Trophoblast cell (in vitro differentiated cells and primary cell): ENCODE results near the gene SAPCD2.
A peak's percentile ranks its signal among the peaks of the same experiment; 100 is the strongest.

Experiments
- DNase-seq, 2 donors: peaks; one replicate each; pipeline ENCODE4 v3.0.0-alpha.2; 2016
- H2AFZ ChIP-seq: 2 replicates; pipeline ENCODE4 v1.6.1; 2013; ENCODE audit warnings: low read length, moderate library complexity, mild to moderate bottlenecking; ENCODE audit not compliant: insufficient read depth, poor library complexity
- H2AK5ac ChIP-seq: 2 replicates; pipeline ENCODE4 v1.6.1; 2013; ENCODE audit warnings: mild to moderate bottlenecking, low read length
- H2BK120ac ChIP-seq: 2 replicates; pipeline ENCODE4 v1.6.1; 2013; ENCODE audit warnings: low read length, mild to moderate bottlenecking, moderate library complexity; ENCODE audit not compliant: insufficient read depth, poor library complexity
- H2BK12ac ChIP-seq: 2 replicates; pipeline ENCODE4 v1.6.1; 2013; ENCODE audit warnings: mild to moderate bottlenecking, low read length, moderate library complexity
- H2BK5ac ChIP-seq: 2 replicates; pipeline ENCODE4 v1.6.1; 2013; ENCODE audit warnings: low read length, low read depth, moderate library complexity, mild to moderate bottlenecking; ENCODE audit not compliant: poor library complexity
- H3K14ac ChIP-seq: 2 replicates; pipeline ENCODE4 v1.6.1; 2013; ENCODE audit warnings: mild to moderate bottlenecking, low read length
- H3K18ac ChIP-seq: 2 replicates; pipeline ENCODE4 v1.6.1; 2013; ENCODE audit warnings: mild to moderate bottlenecking, low read length
- H3K23ac ChIP-seq: 2 replicates; pipeline ENCODE4 v1.6.1; 2013; ENCODE audit warnings: low read length
- H3K27ac ChIP-seq: 2 replicates; pipeline ENCODE4 v1.5.1; 2013; ENCODE audit warnings: low read depth, mild to moderate bottlenecking, inconsistent platforms, low read length, moderate library complexity
- H3K27me3 ChIP-seq: 2 replicates; pipeline ENCODE4 v1.6.1; 2013; ENCODE audit warnings: inconsistent platforms, mild to moderate bottlenecking, low read length, moderate library complexity; ENCODE audit not compliant: insufficient read depth
- H3K36me3 ChIP-seq, 2 experiments: 1 replicate in 1 of 2; 2 replicates in 1 of 2; pipeline ENCODE4 v1.6.1; 2013; ENCODE audit warnings: low read length in 2 of 2, mild to moderate bottlenecking in 2 of 2, moderate library complexity in 1 of 2; ENCODE audit not compliant: insufficient read depth in 2 of 2, control insufficient read depth in 1 of 2
- H3K4ac ChIP-seq: 2 replicates; pipeline ENCODE4 v1.6.1; 2013; ENCODE audit warnings: low read depth, mild to moderate bottlenecking, low read length, moderate library complexity
- H3K4me1 ChIP-seq, 2 experiments: 1 replicate in 1 of 2; 2 replicates in 1 of 2; pipeline ENCODE4 v1.6.1; 2013; ENCODE audit warnings: low read length in 2 of 2, mild to moderate bottlenecking in 2 of 2, moderate library complexity in 1 of 2; ENCODE audit not compliant: insufficient read depth in 2 of 2, control insufficient read depth in 1 of 2
- H3K4me2 ChIP-seq: 2 replicates; pipeline ENCODE4 v1.6.1; 2013; ENCODE audit warnings: inconsistent platforms, mild to moderate bottlenecking, low read length, moderate library complexity
- H3K4me3 ChIP-seq: 2 replicates; pipeline ENCODE4 v1.5.1; 2013; ENCODE audit warnings: mild to moderate bottlenecking, low read depth, low read length, inconsistent platforms
- H3K79me1 ChIP-seq: one replicate; pipeline ENCODE4 v1.6.1; 2013; ENCODE audit warnings: low read length
- H3K79me2 ChIP-seq: 2 replicates; pipeline ENCODE4 v1.6.1; 2013; ENCODE audit warnings: low read length, mild to moderate bottlenecking; ENCODE audit not compliant: control insufficient read depth, insufficient read depth, poor library complexity
- H3K9ac ChIP-seq: 2 replicates; pipeline ENCODE4 v1.6.1; 2013; ENCODE audit warnings: mild to moderate bottlenecking, low read length
- H3K9me3 ChIP-seq: 2 replicates; pipeline ENCODE4 v1.6.1; 2013; ENCODE audit warnings: low read depth, mild to moderate bottlenecking, control low read depth, inconsistent platforms, low read length; ENCODE audit not compliant: insufficient read depth
- H4K12ac ChIP-seq: 2 replicates; pipeline ENCODE4 v1.6.1; 2013; ENCODE audit warnings: low read depth, mild to moderate bottlenecking, low read length, moderate library complexity
- H4K8ac ChIP-seq: 2 replicates; pipeline ENCODE4 v1.6.1; 2013; ENCODE audit warnings: low read depth, mild to moderate bottlenecking, low read length, moderate library complexity
- H4K91ac ChIP-seq: one replicate; pipeline ENCODE4 v1.6.1; 2013; ENCODE audit warnings: low read depth, mild to moderate bottlenecking, low read length, moderate library complexity
- WGBS: extraction: QIAGEN DNeasy Blood & Tissue Kit; methylation state at CpG from one replicate; pipeline ENCODE4 v1.1.7; 2013; ENCODE audit warnings: missing lambda C conversion rate; ENCODE audit not compliant: insufficient read length, insufficient coverage; ENCODE audit errors: extremely low coverage; 5-methylcytosine and 5-hydroxymethylcytosine counted together

SAPCD2 gene

DNA sequence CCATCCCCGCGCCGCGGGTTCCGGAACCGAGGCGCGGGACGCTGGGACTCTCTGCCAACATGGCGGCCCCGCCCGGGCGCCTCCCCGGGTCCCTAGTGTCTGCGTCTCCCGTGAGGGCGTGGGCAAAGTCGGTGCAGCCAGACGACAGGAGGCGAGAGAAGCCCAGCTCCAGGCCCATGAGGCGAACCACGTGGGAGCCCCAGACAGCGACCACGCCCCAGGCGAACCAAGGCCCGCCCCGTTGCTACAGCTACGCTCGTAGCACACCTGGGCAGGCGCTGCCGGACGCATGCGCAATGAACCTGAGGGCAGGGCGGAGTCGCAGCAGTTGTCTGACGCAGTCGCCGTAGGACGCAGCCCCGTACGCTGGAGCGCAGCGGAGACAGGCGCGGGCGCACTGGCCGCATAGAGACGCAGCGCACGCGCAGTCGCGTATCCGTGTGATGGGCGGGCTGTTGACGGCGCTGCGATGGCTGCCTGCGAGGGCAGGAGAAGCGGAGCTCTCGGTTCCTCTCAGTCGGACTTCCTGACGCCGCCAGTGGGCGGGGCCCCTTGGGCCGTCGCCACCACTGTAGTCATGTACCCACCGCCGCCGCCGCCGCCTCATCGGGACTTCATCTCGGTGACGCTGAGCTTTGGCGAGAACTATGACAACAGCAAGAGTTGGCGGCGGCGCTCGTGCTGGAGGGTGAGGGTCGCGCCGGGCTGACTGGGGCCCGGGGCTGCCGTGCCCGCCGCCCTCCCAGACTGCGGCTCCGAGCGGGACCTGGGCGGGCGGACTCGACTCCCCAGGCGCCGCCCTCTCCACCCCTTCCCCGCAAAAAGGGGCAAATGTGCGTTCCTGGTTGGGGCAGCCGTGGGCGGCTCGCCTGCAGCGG, 16.4 kb upstream of the SAPCD2 start, which contains the start of gene MAN1B1:
MAN1B1 (plus strand) TSS at position 455 of the 878 bp plus-strand sequence; CDS start at position 470, 15 bp downstream.
- Histone ChIP-seq H2BK12ac (no peak within 1 kb of the TSS), H3K4me3 (peak within 1 kb of the TSS; percentile 84), H2AFZ (peak within 1 kb of the TSS; percentile 79), H3K4me2 (peak within 1 kb of the TSS; percentile 85), H2BK120ac (peak within 1 kb of the TSS; percentile 58), H3K14ac (peak within 1 kb of the TSS; percentile 66), H3K18ac (peak within 1 kb of the TSS; percentile 72), H3K27me3 (no peaks in the 10 kb centered on the region), H3K23ac (no peak within 1 kb of the TSS), H2AK5ac (no peak within 1 kb of the TSS), H3K36me3 (peaks cover 6 to 8% of the 10 kb centered on the region in 2 experiments), H3K9me3 (peaks cover 4% of the 10 kb centered on the region), H4K8ac (peak within 1 kb of the TSS; percentile 86), H3K79me2 (peaks cover 7% of the 10 kb centered on the region), H3K27ac (peak within 1 kb of the TSS; percentile 76), H4K12ac (peak within 1 kb of the TSS; percentile 68), H3K9ac (peak within 1 kb of the TSS; percentile 84), H3K4ac (peak within 1 kb of the TSS; percentile 30), H4K91ac (peak within 1 kb of the TSS; percentile 84), H2BK5ac (peak within 1 kb of the TSS; percentile 42), H3K4me1 (peaks cover 10 to 12% of the 10 kb centered on the region in 2 experiments), H3K79me1 (peaks cover 12% of the 10 kb centered on the region)
- peak; percentile 100 for DNase-seq
- no CpG with 5 or more reads among the region's 101 CpGs for WGBS

GRCh38 chr9:137085920-137086530, 15.7 kb upstream of the SAPCD2 start:
- H3K79me2 ChIP-seq, result peaks cover 7% of the 10 kb centered on the region
- H3K9ac ChIP-seq, result peak overlapping the region; percentile 84
- no peak overlapping the region for H2BK12ac ChIP-seq
- peak overlapping the region; percentile 58 for H2BK120ac ChIP-seq
- H3K27me3 ChIP-seq, result no peaks in the 10 kb centered on the region
- H3K27ac ChIP-seq, result peak overlapping the region; percentile 58
- DNase-seq, result peak; percentile 66 to 68
- peaks cover 12% of the 10 kb centered on the region for H3K79me1 ChIP-seq
- peak overlapping the region; percentile 5 for H3K18ac ChIP-seq
- no peak overlapping the region for H3K23ac ChIP-seq
- peaks cover 10 to 12% of the 10 kb centered on the region in 2 experiments for H3K4me1 ChIP-seq
- no peak overlapping the region for H2AK5ac ChIP-seq
- H2BK5ac ChIP-seq, result peak overlapping the region; percentile 18
- peaks cover 3% of the 10 kb centered on the region for H3K9me3 ChIP-seq
- H4K12ac ChIP-seq, result peak overlapping the region; percentile 45
- no CpG with 5 or more reads among the region's 58 CpGs for WGBS
- peak overlapping the region; percentile 67 for H3K4me3 ChIP-seq
- H3K4ac ChIP-seq, result no peak overlapping the region
- H4K8ac ChIP-seq, result peak overlapping the region; percentile 73
- H3K36me3 ChIP-seq, result peaks cover 4 to 8% of the 10 kb centered on the region in 2 experiments
- peak overlapping the region; percentile 71 for H4K91ac ChIP-seq
- peak overlapping the region; percentile 38 for H3K14ac ChIP-seq
- H3K4me2 ChIP-seq, result peak overlapping the region; percentile 85
- peak overlapping the region; percentile 68 for H2AFZ ChIP-seq

DNA sequence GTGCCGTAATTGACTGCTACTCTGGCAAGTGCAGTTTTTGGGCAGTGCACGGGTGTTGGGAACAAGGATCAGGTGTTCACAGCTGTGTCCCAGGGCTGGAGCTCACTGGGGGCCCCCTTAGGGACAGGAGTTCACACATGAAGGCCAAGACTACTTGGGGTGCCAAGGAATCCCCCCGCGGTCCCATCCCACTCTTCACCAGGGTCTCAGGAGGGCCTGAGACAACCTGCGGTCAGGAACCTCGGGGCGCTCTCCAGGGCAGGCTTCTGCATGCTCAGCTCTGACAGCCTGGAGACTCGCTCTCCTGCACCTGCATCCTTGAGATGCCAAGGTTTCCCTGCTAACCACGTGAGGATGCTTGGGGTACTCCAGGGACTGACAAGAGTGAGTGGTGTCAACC, 14.2 kb upstream of the SAPCD2 start:
- WGBS, result no CpG with 5 or more reads among the region's 9 CpGs

DNA sequence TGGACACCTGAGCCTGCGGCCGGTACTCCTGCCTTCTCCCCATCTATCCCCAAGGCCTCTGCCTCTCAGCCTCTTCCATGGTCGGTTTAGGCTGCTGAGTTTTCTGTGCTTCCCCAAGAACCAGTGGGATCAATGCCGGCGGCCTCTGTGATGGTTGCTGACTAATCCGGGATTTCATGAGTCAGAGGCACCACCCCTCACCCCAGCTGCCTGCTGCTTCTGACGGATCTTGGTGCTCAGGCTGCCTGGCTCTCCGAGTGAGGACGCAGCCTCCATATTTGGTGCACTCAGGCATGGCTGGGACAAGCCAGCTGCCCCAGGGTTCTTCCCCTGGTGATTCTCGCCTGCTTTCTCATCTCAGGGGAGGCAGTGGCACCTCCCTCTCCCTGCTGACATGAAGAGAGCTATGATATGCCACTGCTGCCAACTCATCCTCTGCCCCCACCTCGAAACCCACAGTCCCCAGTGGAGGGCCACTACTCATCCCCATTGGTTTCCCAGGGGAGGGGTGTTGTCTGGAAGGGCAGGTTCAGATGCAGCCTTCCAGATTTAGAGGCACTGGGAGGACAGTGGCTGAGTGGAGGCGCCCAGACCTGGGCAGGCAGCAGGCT, 13.1 kb upstream of the SAPCD2 start:
- Histone ChIP-seq H2AK5ac (no peak overlapping the region), H3K27ac (no peak overlapping the region), H3K9me3 (peaks cover 3% of the 10 kb centered on the region), H3K4me1 (peaks cover 15% of the 10 kb centered on the region in 2 experiments), H3K18ac (no peak overlapping the region), H3K4me2 (no peak overlapping the region), H3K23ac (no peak overlapping the region), H2BK12ac (no peak overlapping the region), H3K27me3 (peaks cover 4% of the 10 kb centered on the region), H3K4me3 (no peak overlapping the region), H3K36me3 (peaks cover 0 to 2% of the 10 kb centered on the region in 2 experiments), H4K12ac (no peak overlapping the region), H2BK120ac (no peak overlapping the region), H3K14ac (no peak overlapping the region), H3K79me1 (peaks cover 12% of the 10 kb centered on the region), H3K9ac (no peak overlapping the region), H4K91ac (no peak overlapping the region), H2AFZ (no peak overlapping the region), H4K8ac (no peak overlapping the region), H2BK5ac (no peak overlapping the region), H3K4ac (no peak overlapping the region), H3K79me2 (peaks cover 7% of the 10 kb centered on the region)
- no CpG with 5 or more reads among the region's 12 CpGs for WGBS
- DNase-seq, result peak; percentile 51 to 55

More for the DNA sequence above, 14.2 kb upstream of the SAPCD2 start:
- Histone ChIP-seq H3K79me1 (peaks cover 12% of the 10 kb centered on the region), H3K4me1 (peaks cover 10 to 12% of the 10 kb centered on the region in 2 experiments), H3K18ac (no peak overlapping the region), H2BK120ac (no peak overlapping the region), H3K79me2 (peaks cover 7% of the 10 kb centered on the region), H2BK12ac (no peak overlapping the region), H3K23ac (no peak overlapping the region), H2AK5ac (no peak overlapping the region), H4K8ac (no peak overlapping the region), H4K12ac (no peak overlapping the region), H3K27me3 (no peaks in the 10 kb centered on the region), H3K27ac (no peak overlapping the region), H2BK5ac (no peak overlapping the region), H3K14ac (no peak overlapping the region), H3K4me3 (no peak overlapping the region), H3K9ac (no peak overlapping the region), H3K4me2 (no peak overlapping the region), H3K9me3 (peaks cover 3% of the 10 kb centered on the region), H3K4ac (no peak overlapping the region), H3K36me3 (peaks cover 0 to 2% of the 10 kb centered on the region in 2 experiments), H2AFZ (no peak overlapping the region), H4K91ac (no peak overlapping the region)
- DNase-seq, result no peak
